ENCODE results near the gene PRDM2.

Gene PRDM2

DNA sequence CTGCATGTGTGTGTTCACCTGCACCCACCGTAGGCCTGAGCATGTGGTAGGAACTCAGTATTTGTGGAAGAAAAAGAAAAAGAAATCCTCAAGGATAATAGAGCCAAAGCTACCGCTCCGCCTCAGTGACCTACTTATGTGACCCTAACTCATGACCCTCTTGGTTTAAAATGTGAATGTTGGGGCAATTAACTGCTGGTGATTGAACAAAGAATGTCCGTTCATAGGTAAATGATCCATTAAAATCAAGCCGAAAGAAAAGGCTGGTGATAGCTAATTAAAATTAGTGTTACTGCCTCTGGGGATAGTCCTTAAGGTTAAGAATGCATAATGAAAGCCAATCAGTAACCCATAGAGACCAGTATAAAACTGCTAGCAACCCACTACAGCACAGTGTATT, 98.1 kb downstream of the PRDM2 start:
- Histone ChIP-seq H3K4me3 (ENCODE audit: low read depth, low read length) (no peak overlapping the region), H3K27ac (no peak overlapping the region), H3K9me3 (ENCODE audit: severe bottlenecking) (no peaks in the 10 kb centered on the region), H3K36me3 (peaks cover 5% of the 10 kb centered on the region; the same call in 1 of the 2 replicates), H3K27me3 (ENCODE audit: insufficient read depth, low read depth, severe bottlenecking) (no peaks in the 10 kb centered on the region)
- no peak for TF ChIP-seq CTCF (IDR thresholded peaks at IDR 0.05; ENCODE audit: low read depth, low read length)
- no peak for DNase-seq

- Histone ChIP-seq H3K36me3 (no peaks in the 10 kb centered on the region; the same call in 1 of the 2 replicates), H3K4me3 (ENCODE audit: low read depth, low read length) (no peak overlapping the region), H3K9me3 (ENCODE audit: severe bottlenecking) (no peaks in the 10 kb centered on the region), H3K27ac (no peak overlapping the region), H3K27me3 (ENCODE audit: insufficient read depth, low read depth, severe bottlenecking) (no peaks in the 10 kb centered on the region)
- TF ChIP-seq CTCF (IDR thresholded peaks at IDR 0.05; ENCODE audit: low read depth, low read length): no peak
- DNase-seq: no peak
Observed at GRCh38 chr1:13799502-13800283, 99.7 kb downstream of the PRDM2 start.

DNA sequence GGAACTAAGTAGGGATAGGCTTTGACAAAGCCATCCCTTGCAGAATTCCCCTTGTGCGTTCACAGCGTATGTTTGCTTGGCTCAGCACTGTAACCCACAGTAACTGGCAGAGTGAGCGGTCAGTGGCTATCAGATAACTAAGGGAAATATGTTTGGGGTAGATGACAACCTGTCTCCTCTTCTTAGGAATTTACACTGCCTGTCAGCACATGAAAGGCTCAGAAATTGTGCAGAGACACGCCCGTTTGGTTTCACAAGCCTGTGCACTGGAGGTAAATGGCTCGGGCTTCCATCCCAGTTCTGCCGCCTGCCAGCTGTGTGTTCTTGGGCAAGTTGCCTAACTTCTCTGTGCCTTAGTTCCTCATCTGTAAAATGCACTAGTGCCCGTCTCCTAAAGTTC, 101.2 kb downstream of the PRDM2 start:
- Histone ChIP-seq H3K4me3 (ENCODE audit: low read depth, low read length) (no peak overlapping the region), H3K9me3 (ENCODE audit: severe bottlenecking) (no peaks in the 10 kb centered on the region), H3K36me3 (no peaks in the 10 kb centered on the region; the same call in 1 of the 2 replicates), H3K27ac (no peak overlapping the region), H3K27me3 (ENCODE audit: insufficient read depth, low read depth, severe bottlenecking) (no peaks in the 10 kb centered on the region)
- no peak for TF ChIP-seq CTCF (IDR thresholded peaks at IDR 0.05; ENCODE audit: low read depth, low read length)
- DNase-seq: no peak

DNA sequence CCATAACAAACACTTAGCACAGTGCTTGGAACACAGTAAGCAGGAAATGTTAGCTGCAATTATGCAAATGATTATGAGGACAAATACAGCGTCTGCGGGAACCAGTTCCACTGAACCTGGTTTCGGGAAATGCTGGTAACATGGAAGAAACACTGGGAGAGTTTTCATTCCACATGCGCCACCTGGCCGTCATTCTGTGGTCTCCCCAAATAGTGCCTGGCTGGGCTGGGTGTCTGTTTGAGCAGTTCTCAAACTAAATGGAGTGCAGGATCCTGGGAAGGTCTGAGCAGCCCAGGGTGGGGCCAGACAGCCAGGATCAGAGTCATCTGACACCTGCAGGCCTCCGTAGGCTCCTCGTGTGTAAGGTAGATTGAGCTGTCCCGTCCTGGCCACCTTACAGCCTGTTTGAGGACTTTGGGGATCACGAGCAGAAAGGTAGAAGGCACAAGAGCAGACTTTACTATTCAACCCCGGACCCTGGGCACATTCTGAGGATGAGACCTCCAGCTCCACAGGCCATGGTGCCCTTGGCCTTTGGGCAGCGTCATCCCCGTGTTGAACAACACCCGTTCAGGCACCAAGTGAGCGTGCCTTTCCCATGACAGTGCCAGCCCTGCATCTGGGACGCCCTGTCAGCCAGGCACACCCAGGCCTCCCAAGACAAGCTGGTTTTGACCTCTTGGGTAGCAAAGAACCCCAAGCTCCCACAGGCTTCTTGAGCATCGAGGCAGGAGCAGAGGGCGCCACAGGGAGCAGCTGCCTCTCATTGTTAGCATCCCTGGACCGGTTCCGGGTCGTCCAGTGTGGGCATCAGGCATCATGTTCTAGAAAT, 101.9 kb downstream of the PRDM2 start:
- Histone ChIP-seq H3K9me3 (ENCODE audit: severe bottlenecking) (no peaks in the 10 kb centered on the region), H3K36me3 (no peaks in the 10 kb centered on the region), H3K4me3 (ENCODE audit: low read depth, low read length) (no peak overlapping the region), H3K27me3 (ENCODE audit: insufficient read depth, low read depth, severe bottlenecking) (no peaks in the 10 kb centered on the region), H3K27ac (no peak overlapping the region)
- TF ChIP-seq CTCF (IDR thresholded peaks at IDR 0.05; ENCODE audit: low read depth, low read length): no peak
- no peak for DNase-seq

- no peak overlapping the region for H3K4me3 ChIP-seq (ENCODE audit: low read depth, low read length)
- H3K27ac ChIP-seq: no peak overlapping the region
- H3K9me3 ChIP-seq (ENCODE audit: severe bottlenecking): no peaks in the 10 kb centered on the region
- no peak for TF ChIP-seq CTCF (IDR thresholded peaks at IDR 0.05; ENCODE audit: low read depth, low read length)
- DNase-seq: no peak
- H3K36me3 ChIP-seq: no peaks in the 10 kb centered on the region
- H3K27me3 ChIP-seq (ENCODE audit: insufficient read depth, low read depth, severe bottlenecking): no peaks in the 10 kb centered on the region
Observed at GRCh38 chr1:13802782-13803545, 103.0 kb downstream of the PRDM2 start.

Data from WERI-Rb-1 (cell line).